ENCODE data around the gene LMNTD1.
A peak's percentile ranks its signal among the peaks of the same experiment; 100 is the strongest.

Gene LMNTD1

DNA sequence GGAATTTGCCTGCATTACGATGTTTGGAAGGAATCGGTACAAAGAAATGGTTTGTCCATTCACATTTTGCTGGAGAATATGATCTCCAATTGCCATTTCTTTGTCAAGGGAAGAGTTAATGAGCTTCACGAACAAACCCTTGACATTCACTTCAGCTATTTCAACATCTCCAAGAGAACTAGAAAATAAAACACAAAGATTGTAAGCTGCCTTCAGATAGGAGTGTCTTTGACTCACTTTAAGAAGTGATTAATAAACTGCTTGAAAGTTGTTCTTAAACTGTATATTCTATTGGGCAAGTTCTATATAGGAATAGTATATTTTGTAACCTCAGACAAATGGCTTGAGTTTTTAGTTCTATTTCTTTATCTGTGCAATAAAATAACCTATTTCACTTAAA is 26.3 kb downstream of the LMNTD1 start:
- H2BK120ac ChIP-seq (ENCODE audit: insufficient read depth, low read length, poor library complexity) = no peak overlapping the region
- no peaks in the 10 kb centered on the region for H3K36me3 ChIP-seq (ENCODE audit: control insufficient read depth in 1 of 2, insufficient read depth in 2 of 2, low read length in 2 of 2)
- no peak overlapping the region for H2BK5ac ChIP-seq (ENCODE audit: low read depth, low read length, poor library complexity)
- no CpG with 5 or more reads among the region's 3 CpGs for WGBS (ENCODE audit: extremely low coverage, insufficient coverage, insufficient read length)
- H3K4me2 ChIP-seq (ENCODE audit: low read length) = no peak overlapping the region
- H4K8ac ChIP-seq (ENCODE audit: low read depth, low read length) = no peak overlapping the region
- H2BK12ac ChIP-seq (ENCODE audit: low read length) = no peak overlapping the region
- H3K4ac ChIP-seq (ENCODE audit: low read depth, low read length) = no peak overlapping the region
- H3K79me2 ChIP-seq (ENCODE audit: control insufficient read depth, insufficient read depth, low read length, poor library complexity) = peaks cover 2% of the 10 kb centered on the region
- H3K79me1 ChIP-seq (ENCODE audit: low read length) = peaks cover 5% of the 10 kb centered on the region
- no peak overlapping the region for H3K27ac ChIP-seq (ENCODE audit: low read depth, low read length)
- H3K4me1 ChIP-seq (ENCODE audit: control insufficient read depth in 1 of 2, insufficient read depth in 2 of 2, low read length in 2 of 2) = peaks cover 0 to 2% of the 10 kb centered on the region in 2 experiments
- no peak overlapping the region for H3K14ac ChIP-seq (ENCODE audit: low read length)
- H3K4me3 ChIP-seq (ENCODE audit: low read depth, low read length) = no peak overlapping the region
- H3K9me3 ChIP-seq (ENCODE audit: insufficient read depth, low read depth, low read length) = no peaks in the 10 kb centered on the region
- H4K12ac ChIP-seq (ENCODE audit: low read depth, low read length) = no peak overlapping the region
- H3K23ac ChIP-seq (ENCODE audit: low read length) = no peak overlapping the region
- no peak for DNase-seq
- H2AFZ ChIP-seq (ENCODE audit: insufficient read depth, low read length, poor library complexity) = no peak overlapping the region
- no peak overlapping the region for H2AK5ac ChIP-seq (ENCODE audit: low read length)
- no peak overlapping the region for H4K91ac ChIP-seq (ENCODE audit: low read depth, low read length)
- H3K18ac ChIP-seq (ENCODE audit: low read length) = no peak overlapping the region
- no peak overlapping the region for H3K9ac ChIP-seq (ENCODE audit: low read length)
- H3K27me3 ChIP-seq (ENCODE audit: insufficient read depth, low read length) = no peaks in the 10 kb centered on the region

DNA sequence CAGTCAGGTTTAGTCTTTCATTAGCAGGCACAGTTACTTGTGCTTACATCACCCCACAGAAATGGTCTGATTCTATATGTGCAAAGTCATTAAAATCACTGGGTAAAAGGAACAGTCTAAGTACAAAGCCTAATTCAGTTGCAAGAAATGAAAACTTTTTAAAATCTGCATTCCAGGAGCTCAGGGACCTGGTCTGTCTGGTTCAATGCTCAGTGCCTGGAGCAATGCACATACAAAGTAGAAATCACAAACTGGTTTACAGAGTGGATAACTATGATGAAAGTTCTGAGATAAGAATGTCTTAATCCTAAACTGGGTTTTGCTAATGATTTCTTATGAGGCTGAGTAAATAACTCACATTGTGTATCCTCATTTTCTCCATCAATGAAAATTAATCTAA is 28.7 kb downstream of the LMNTD1 start:
- Histone ChIP-seq H3K9ac (ENCODE audit: low read length) (no peak overlapping the region), H3K9me3 (ENCODE audit: insufficient read depth, low read depth, low read length) (no peaks in the 10 kb centered on the region), H3K36me3 (ENCODE audit: control insufficient read depth in 1 of 2, insufficient read depth in 2 of 2, low read length in 2 of 2) (no peaks in the 10 kb centered on the region), H3K14ac (ENCODE audit: low read length) (no peak overlapping the region), H2BK120ac (ENCODE audit: insufficient read depth, low read length, poor library complexity) (no peak overlapping the region), H3K27me3 (ENCODE audit: insufficient read depth, low read length) (no peaks in the 10 kb centered on the region), H3K4me1 (ENCODE audit: control insufficient read depth in 1 of 2, insufficient read depth in 2 of 2, low read length in 2 of 2) (peaks cover 0 to 2% of the 10 kb centered on the region in 2 experiments), H4K8ac (ENCODE audit: low read depth, low read length) (no peak overlapping the region), H3K4me2 (ENCODE audit: low read length) (no peak overlapping the region), H3K23ac (ENCODE audit: low read length) (no peak overlapping the region), H3K79me1 (ENCODE audit: low read length) (peaks cover 5% of the 10 kb centered on the region), H3K4ac (ENCODE audit: low read depth, low read length) (no peak overlapping the region), H2BK5ac (ENCODE audit: low read depth, low read length, poor library complexity) (no peak overlapping the region), H3K18ac (ENCODE audit: low read length) (no peak overlapping the region), H3K4me3 (ENCODE audit: low read depth, low read length) (no peak overlapping the region), H3K79me2 (ENCODE audit: control insufficient read depth, insufficient read depth, low read length, poor library complexity) (peaks cover 2% of the 10 kb centered on the region), H4K91ac (ENCODE audit: low read depth, low read length) (no peak overlapping the region), H3K27ac (ENCODE audit: low read depth, low read length) (no peak overlapping the region), H2AK5ac (ENCODE audit: low read length) (no peak overlapping the region), H4K12ac (ENCODE audit: low read depth, low read length) (no peak overlapping the region), H2BK12ac (ENCODE audit: low read length) (no peak overlapping the region), H2AFZ (ENCODE audit: insufficient read depth, low read length, poor library complexity) (no peak overlapping the region)
- peak; percentile 70 to 90 for DNase-seq

DNA sequence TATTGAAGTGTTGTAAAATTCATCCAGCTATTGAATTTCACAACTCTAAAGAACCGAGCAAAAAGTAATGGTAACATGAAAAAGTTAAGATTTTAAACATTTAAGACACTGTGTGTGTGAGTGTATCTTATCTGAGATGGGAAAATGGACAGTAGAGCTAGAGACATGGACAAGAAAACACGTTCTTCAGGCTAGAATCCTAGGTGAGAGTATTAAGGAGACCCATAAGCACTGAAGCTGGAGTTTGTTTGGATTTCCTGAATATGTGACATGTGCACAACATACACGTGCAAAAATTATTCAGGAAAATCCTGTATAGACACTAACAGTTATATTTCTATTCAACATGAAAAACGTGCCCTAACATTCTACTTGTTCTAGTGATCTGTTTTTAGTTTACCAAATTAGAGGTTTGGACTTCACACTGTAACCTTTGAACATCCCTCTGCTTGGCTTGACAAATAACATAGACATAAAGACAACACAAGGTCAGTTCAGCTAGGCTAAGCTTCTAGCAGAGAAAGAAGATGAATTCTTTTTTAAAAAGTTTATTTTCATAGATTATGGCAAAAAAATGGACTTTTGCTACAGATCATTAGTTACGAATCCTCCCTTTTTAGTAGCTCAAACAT is 31.3 kb downstream of the LMNTD1 start:
- H3K4me2 ChIP-seq (ENCODE audit: low read length) = no peak overlapping the region

DNA sequence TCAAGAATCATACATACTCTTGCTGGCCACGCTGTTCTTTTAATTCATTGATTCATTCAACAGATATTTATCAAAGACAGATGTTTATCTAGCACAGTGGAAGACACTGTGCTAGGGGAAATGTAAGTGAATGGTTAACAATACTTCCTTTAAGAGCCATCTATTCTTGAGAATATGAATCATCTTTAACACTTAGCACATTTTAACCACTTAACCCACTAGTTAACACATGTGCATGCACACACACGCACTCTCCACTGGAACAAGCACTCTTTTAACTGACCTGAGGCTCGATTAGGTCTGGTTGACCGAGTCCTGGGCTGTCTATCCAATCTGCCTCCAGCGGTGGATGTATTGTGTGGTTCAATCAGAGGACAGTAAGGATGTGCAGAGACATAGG is 34.6 kb downstream of the LMNTD1 start:
- Histone ChIP-seq H3K79me2 (ENCODE audit: control insufficient read depth, insufficient read depth, low read length, poor library complexity) (no peaks in the 10 kb centered on the region), H3K9me3 (ENCODE audit: insufficient read depth, low read depth, low read length) (no peaks in the 10 kb centered on the region), H3K27ac (ENCODE audit: low read depth, low read length) (no peak overlapping the region), H2BK120ac (ENCODE audit: insufficient read depth, low read length, poor library complexity) (no peak overlapping the region), H3K4me2 (ENCODE audit: low read length) (no peak overlapping the region), H2BK5ac (ENCODE audit: low read depth, low read length, poor library complexity) (no peak overlapping the region), H3K79me1 (ENCODE audit: low read length) (no peaks in the 10 kb centered on the region), H4K12ac (ENCODE audit: low read depth, low read length) (no peak overlapping the region), H3K36me3 (ENCODE audit: control insufficient read depth in 1 of 2, insufficient read depth in 2 of 2, low read length in 2 of 2) (no peaks in the 10 kb centered on the region), H4K91ac (ENCODE audit: low read depth, low read length) (no peak overlapping the region), H3K18ac (ENCODE audit: low read length) (no peak overlapping the region), H3K27me3 (ENCODE audit: insufficient read depth, low read length) (no peaks in the 10 kb centered on the region), H3K4me3 (ENCODE audit: low read depth, low read length) (no peak overlapping the region), H3K4ac (ENCODE audit: low read depth, low read length) (no peak overlapping the region), H2BK12ac (ENCODE audit: low read length) (no peak overlapping the region), H3K4me1 (ENCODE audit: control insufficient read depth in 1 of 2, insufficient read depth in 2 of 2, low read length in 2 of 2) (peaks cover 0 to 2% of the 10 kb centered on the region in 2 experiments), H4K8ac (ENCODE audit: low read depth, low read length) (no peak overlapping the region), H3K23ac (ENCODE audit: low read length) (peak overlapping the region; percentile 33), H2AFZ (ENCODE audit: insufficient read depth, low read length, poor library complexity) (no peak overlapping the region), H3K9ac (ENCODE audit: low read length) (no peak overlapping the region), H3K14ac (ENCODE audit: low read length) (no peak overlapping the region), H2AK5ac (ENCODE audit: low read length) (no peak overlapping the region)
- DNase-seq = no peak
- WGBS (ENCODE audit: extremely low coverage, insufficient coverage, insufficient read length) = no CpG with 5 or more reads among the region's 5 CpGs

More for the DNA sequence above, 31.3 kb downstream of the LMNTD1 start:
- Histone ChIP-seq H3K79me2 (ENCODE audit: control insufficient read depth, insufficient read depth, low read length, poor library complexity) (peaks cover 2% of the 10 kb centered on the region), H3K79me1 (ENCODE audit: low read length) (peaks cover 5% of the 10 kb centered on the region), H4K8ac (ENCODE audit: low read depth, low read length) (no peak overlapping the region), H2AFZ (ENCODE audit: insufficient read depth, low read length, poor library complexity) (no peak overlapping the region), H3K36me3 (ENCODE audit: control insufficient read depth in 1 of 2, insufficient read depth in 2 of 2, low read length in 2 of 2) (no peaks in the 10 kb centered on the region), H4K91ac (ENCODE audit: low read depth, low read length) (no peak overlapping the region), H2AK5ac (ENCODE audit: low read length) (no peak overlapping the region), H3K9me3 (ENCODE audit: insufficient read depth, low read depth, low read length) (no peaks in the 10 kb centered on the region), H2BK5ac (ENCODE audit: low read depth, low read length, poor library complexity) (no peak overlapping the region), H3K14ac (ENCODE audit: low read length) (no peak overlapping the region), H3K4me1 (ENCODE audit: control insufficient read depth in 1 of 2, insufficient read depth in 2 of 2, low read length in 2 of 2) (peaks cover 2% of the 10 kb centered on the region in 2 experiments), H4K12ac (ENCODE audit: low read depth, low read length) (no peak overlapping the region), H3K27ac (ENCODE audit: low read depth, low read length) (no peak overlapping the region), H3K4me3 (ENCODE audit: low read depth, low read length) (no peak overlapping the region), H3K9ac (ENCODE audit: low read length) (no peak overlapping the region), H2BK120ac (ENCODE audit: insufficient read depth, low read length, poor library complexity) (no peak overlapping the region), H3K23ac (ENCODE audit: low read length) (no peak overlapping the region), H3K4ac (ENCODE audit: low read depth, low read length) (no peak overlapping the region), H3K27me3 (ENCODE audit: insufficient read depth, low read length) (no peaks in the 10 kb centered on the region), H2BK12ac (ENCODE audit: low read length) (no peak overlapping the region), H3K18ac (ENCODE audit: low read length) (no peak overlapping the region)
- no peak for DNase-seq
- WGBS (ENCODE audit: extremely low coverage, insufficient coverage, insufficient read length) = no CpG with 5 or more reads among the region's 5 CpGs

Measured in trophoblast cell (in vitro differentiated cells and primary cell).